Measurements from ENCODE around the gene WNT8A.

GRCh38 chr5:138035605-138036537 is 48.0 kb upstream of the WNT8A start:
- TF ChIP-seq CEBPB (IDR thresholded peaks at IDR 0.05; ENCODE audit: low read depth, low read length) (no peak), POLR2A (IDR thresholded peaks at IDR 0.05; ENCODE audit: control extremely low read depth in 1 of 2, low read depth in 2 of 2, low read length in 2 of 2) (no peak), CTCF (IDR thresholded peaks at IDR 0.05; ENCODE audit: control extremely low read depth in 1 of 3, insufficient read depth in 1 of 3, low read depth in 1 of 3, low read length in 3 of 3) (peak; percentile 40 to 98 (median 83)), TCF12 (IDR thresholded peaks at IDR 0.05; ENCODE audit: low read depth, low read length) (no peak), BCL11A (IDR thresholded peaks at IDR 0.05; ENCODE audit: low read depth in 2 of 2, low read length in 2 of 2) (no peak), ATF2 (IDR thresholded peaks at IDR 0.05; ENCODE audit: low read length) (no peak), ATF3 (IDR thresholded peaks at IDR 0.05; ENCODE audit: insufficient read depth, low read depth, low read length) (no peak), EP300 (IDR thresholded peaks at IDR 0.05; ENCODE audit: borderline replicate concordance in 1 of 2, low read depth in 2 of 2, low read length in 2 of 2) (no peak), MAX (IDR thresholded peaks at IDR 0.05) (no peak)
